Activated T-cell treated with anti-CD3 and anti-CD28 coated beads, Interleukin-2, amount 50 U/mL, for 48 hours (primary cell): ENCODE measurements around the gene RNF207.

Experiments
- DNase-seq, 2 experiments: peaks; one replicate each; pipeline ENCODE4 v3.0.0-alpha.2; 2020

RNF207 gene

GRCh38 chr1:6269720-6270400, 63.9 kb downstream of the RNF207 start:
- DNase-seq = no peak

GRCh38 chr1:6270401-6270800, 64.5 kb downstream of the RNF207 start:
- no peak for DNase-seq
